Left ventricle myocardium inferior (tissue), 1 donor: Measurements from ENCODE around the gene HABP2. TPM values are rescaled to one million over a fixed set of nuclear protein-coding genes. Genes with fewer than 3 reads are reported as not detected.

ENCODE experiments used
- DNase-seq: peaks from one replicate; pipeline ENCODE4 v3.0.0-alpha.2; 2020
- H3K27ac ChIP-seq: fragments of 200-600 bp; replicated peaks from 2 replicates; pipeline ENCODE4 v1.8.0; 2021
- H3K27me3 ChIP-seq: fragments of 200-600 bp; 2 replicates; pipeline ENCODE4 v1.8.0; 2021; ENCODE audit warnings: low read depth
- H3K36me3 ChIP-seq: fragments of 200-600 bp; 2 replicates; pipeline ENCODE4 v1.8.0; 2021
- H3K4me1 ChIP-seq: fragments of 200-600 bp; 2 replicates; pipeline ENCODE4 v1.8.0; 2021
- H3K4me3 ChIP-seq: fragments of 200-600 bp; 2 replicates; pipeline ENCODE4 v1.8.0; 2021; ENCODE audit warnings: mild to moderate bottlenecking, moderate library complexity
- H3K9me3 ChIP-seq: fragments of 200-600 bp; replicated peaks from 2 replicates; pipeline ENCODE4 v1.8.0; 2021
- intact Hi-C: fragments of 100-400 bp; cut with micrococcal nuclease; formaldehyde crosslinking; loops from one replicate; pipeline ENCODE4 v1.11.0; 2022
- total RNA-seq: library from RNA; stranded (reverse); fragmentation: NEBNext Ultra II Directional; extraction: Animal tissue kit (Norgen Biotek cat#: 25700); gene quantifications from one replicate; pipeline ENCODE4 v1.2.1, GENCODE V29; 2021
- TF ChIP-seq, protein P1 (sequence below): fragments of 200-600 bp; IDR thresholded peaks from 2 replicates; pipeline ENCODE4 v1.8.0; 2021; ENCODE audit warnings: antibody characterized with exemption, mild to moderate bottlenecking, borderline replicate concordance
- donor health status: DM: no; HTN: yes; CAD: no; lungs with severe emphysema.

HABP2 gene
- total RNA-seq, 1 donor from 2014 or later: not detected

DNA sequence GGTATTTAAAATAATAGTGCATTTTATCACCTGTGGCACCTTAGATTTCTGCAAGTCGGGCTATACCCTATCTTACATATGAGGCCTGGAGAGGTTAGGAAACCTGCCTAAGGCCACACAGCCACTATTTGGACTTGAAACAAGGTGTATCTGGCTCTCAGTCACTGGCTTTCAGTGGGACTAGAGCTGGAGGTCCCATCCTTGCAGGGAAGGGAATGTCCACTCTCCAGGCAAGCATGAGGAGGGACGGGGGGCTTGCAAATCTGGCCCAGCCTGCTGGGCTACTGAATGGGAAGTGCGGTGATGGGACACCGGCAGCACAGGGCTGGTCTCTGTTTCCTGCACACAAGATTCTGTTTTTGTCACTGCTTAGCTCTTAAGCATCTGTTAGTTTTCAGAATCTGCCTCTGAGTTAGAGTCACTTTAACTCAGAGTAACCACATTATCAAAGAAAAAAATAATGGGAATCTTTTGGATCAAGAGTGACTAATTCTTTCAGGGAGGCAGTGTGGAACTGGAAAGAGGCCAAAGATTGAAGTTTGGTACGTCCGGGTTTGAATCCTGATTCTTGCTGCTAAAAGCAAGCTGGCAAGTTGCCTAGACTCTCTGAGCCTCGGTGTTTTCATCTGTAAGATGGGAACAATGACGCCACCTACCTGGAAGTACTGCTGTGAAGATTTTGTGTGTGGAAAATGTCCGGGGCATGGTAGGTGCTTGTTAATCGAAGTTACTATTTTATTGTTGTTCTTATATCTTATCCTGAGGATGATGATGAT is 33.8 kb upstream of the HABP2 start:
- H3K36me3 ChIP-seq: no peaks in the 10 kb centered on the region
- no peak overlapping the region for H3K27ac ChIP-seq
- no peaks in the 10 kb centered on the region for H3K9me3 ChIP-seq
- intact Hi-C loops: no loop called here
- TF ChIP-seq, protein P1, sequence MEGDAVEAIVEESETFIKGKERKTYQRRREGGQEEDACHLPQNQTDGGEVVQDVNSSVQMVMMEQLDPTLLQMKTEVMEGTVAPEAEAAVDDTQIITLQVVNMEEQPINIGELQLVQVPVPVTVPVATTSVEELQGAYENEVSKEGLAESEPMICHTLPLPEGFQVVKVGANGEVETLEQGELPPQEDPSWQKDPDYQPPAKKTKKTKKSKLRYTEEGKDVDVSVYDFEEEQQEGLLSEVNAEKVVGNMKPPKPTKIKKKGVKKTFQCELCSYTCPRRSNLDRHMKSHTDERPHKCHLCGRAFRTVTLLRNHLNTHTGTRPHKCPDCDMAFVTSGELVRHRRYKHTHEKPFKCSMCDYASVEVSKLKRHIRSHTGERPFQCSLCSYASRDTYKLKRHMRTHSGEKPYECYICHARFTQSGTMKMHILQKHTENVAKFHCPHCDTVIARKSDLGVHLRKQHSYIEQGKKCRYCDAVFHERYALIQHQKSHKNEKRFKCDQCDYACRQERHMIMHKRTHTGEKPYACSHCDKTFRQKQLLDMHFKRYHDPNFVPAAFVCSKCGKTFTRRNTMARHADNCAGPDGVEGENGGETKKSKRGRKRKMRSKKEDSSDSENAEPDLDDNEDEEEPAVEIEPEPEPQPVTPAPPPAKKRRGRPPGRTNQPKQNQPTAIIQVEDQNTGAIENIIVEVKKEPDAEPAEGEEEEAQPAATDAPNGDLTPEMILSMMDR: no peak
- DNase-seq: no peak
- peaks cover 22% of the 10 kb centered on the region for H3K27me3 ChIP-seq
- H3K4me1 ChIP-seq: peaks cover 3% of the 10 kb centered on the region
- no peak overlapping the region for H3K4me3 ChIP-seq

DNA sequence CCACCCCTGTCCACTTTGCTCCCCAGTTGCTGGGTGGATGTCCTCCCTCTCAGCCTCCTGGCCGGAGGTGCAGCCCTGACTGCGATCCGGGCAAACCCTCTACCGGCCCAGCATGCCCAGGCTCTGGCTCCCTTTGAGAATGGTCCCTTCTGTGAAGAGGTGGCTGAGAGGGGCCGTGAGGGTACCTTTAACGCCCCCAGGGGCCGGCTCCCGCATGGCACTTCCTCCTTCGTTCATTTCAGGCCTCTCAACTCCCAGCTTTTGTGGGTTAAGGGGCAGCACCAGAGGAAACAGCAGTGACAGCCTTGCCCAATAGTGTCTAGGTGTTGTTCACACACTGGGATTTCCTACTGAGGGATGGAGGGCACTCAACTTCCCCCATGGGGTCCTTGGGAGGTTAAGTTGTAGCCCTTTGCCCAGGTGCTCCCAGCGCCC is 33.2 kb upstream of the HABP2 start:
- intact Hi-C loops: no loop called here
- TF ChIP-seq, protein P1: no peak
- no peak overlapping the region for H3K4me3 ChIP-seq
- no peak overlapping the region for H3K27ac ChIP-seq
- no peaks in the 10 kb centered on the region for H3K9me3 ChIP-seq
- DNase-seq: no peak
- H3K27me3 ChIP-seq: peaks cover 28% of the 10 kb centered on the region
- H3K36me3 ChIP-seq: no peaks in the 10 kb centered on the region
- H3K4me1 ChIP-seq: peaks cover 3% of the 10 kb centered on the region

DNA sequence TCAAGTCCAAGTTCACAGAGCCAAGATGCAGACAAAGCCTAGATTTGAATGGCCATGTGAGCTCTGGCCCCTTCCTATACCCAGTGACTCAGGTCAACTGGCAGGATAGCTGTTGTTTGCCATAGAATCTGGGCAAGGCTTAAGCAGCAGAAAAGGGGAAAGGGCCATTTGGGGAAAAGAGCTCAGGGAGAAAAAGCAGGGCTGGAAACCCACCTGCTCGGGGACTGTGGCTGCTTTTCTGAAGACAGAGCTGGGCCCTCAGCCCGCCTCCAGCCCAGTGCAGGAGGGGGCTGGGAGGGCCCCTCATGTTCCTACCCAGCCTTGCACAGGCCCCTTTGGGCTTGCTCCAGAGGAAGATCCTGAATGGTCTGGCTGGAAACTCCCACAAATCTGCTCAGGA is 32.6 kb upstream of the HABP2 start:
- no peak overlapping the region for H3K4me3 ChIP-seq
- H3K27me3 ChIP-seq: peaks cover 28% of the 10 kb centered on the region
- TF ChIP-seq, protein P1: no peak
- peaks cover 3% of the 10 kb centered on the region for H3K4me1 ChIP-seq
- DNase-seq: no peak
- intact Hi-C loops: no loop called here
- H3K9me3 ChIP-seq: no peaks in the 10 kb centered on the region
- H3K27ac ChIP-seq: no peak overlapping the region
- no peaks in the 10 kb centered on the region for H3K36me3 ChIP-seq

DNA sequence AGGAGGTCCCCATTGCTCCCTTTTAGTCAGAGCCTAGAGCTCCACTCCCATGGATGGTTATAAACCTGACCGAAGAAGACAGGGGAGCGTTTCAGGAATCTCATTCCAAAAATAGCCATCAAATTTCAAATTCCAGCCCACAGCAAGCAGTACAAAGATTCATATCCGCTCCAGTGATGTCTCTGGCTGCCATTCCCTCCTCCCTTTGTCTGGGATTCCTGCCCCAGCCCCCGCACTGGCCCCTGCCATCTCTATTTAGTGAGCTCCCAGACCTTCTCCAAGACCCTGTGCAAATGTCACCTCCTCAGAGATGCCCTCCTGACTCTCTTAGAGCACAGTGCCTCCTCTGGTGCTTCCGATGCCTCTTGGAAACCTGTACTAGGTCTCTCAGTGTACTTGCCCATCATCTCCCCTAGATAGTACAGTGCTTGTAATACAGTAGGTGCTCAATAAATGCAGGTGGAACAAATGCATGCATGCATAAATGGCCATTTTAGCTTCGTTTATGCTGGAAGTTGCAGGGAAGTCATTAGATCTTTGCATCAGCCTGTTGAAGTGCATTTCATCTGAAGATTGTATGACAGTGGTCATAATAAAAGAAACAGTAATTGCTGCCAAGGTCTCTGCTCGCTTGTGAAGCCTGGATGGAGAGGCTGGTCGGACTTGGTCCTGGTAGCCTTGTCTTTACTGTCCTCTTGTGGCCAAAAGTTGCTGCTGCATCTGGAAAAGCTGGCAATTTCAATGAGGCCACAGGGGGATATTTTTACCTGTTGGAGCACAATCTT is 32.0 kb upstream of the HABP2 start:
- H3K27ac ChIP-seq: no peak overlapping the region
- no peaks in the 10 kb centered on the region for H3K9me3 ChIP-seq
- peaks cover 3% of the 10 kb centered on the region for H3K4me1 ChIP-seq
- H3K27me3 ChIP-seq: peaks cover 29% of the 10 kb centered on the region
- peak; percentile 44 for DNase-seq
- H3K4me3 ChIP-seq: no peak overlapping the region
- H3K36me3 ChIP-seq: no peaks in the 10 kb centered on the region
- TF ChIP-seq, protein P1: peak; percentile 98
- intact Hi-C loops: no loop called here

DNA sequence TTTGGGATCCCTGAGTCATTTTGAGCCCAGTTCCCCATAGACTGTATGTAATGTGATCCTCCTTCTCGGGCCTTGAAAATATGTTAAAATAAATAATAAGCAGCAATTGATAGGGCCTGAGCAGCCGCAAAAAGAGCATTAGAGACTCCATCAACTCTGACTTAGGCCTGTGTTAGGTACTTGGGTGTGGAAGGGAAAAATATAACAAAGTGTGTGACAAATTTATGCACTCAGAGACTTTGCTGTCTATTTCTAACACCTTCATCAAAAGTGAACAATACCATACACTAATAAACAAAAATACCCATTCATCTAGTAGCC is 31.4 kb upstream of the HABP2 start:
- Histone ChIP-seq H3K4me3 (no peak overlapping the region), H3K36me3 (no peaks in the 10 kb centered on the region), H3K9me3 (no peaks in the 10 kb centered on the region), H3K27me3 (peaks cover 32% of the 10 kb centered on the region), H3K27ac (no peak overlapping the region), H3K4me1 (peaks cover 3% of the 10 kb centered on the region)
- no peak for DNase-seq
- intact Hi-C loops: no loop called here
- TF ChIP-seq, protein P1: peak; percentile 4
